ENCODE measurements around the gene UBQLN4.
"Not testable (repeated sequence)": the region's sequence is repeated elsewhere in the genome, so short reads cannot be mapped to it uniquely, and the experiment has no call there.

Gene UBQLN4

GRCh38 chr1:156060937-156061636, 7.5 kb upstream of the UBQLN4 start, which contains the start of gene RAB25:
Gene RAB25, plus strand, starts transcription at chr1:156061160. Its CDS starts 241 bp downstream, at chr1:156061401.
- DNase-seq (ENCODE audit: low spot score): peak; percentile 79

GRCh38 chr1:156056326-156056849, 2.8 kb upstream of the UBQLN4 start:
- DNase-seq (ENCODE audit: low spot score): no peak

GRCh38 chr1:156055281-156056048, 1.9 kb upstream of the UBQLN4 start:
- DNase-seq (ENCODE audit: low spot score): no peak

DNA sequence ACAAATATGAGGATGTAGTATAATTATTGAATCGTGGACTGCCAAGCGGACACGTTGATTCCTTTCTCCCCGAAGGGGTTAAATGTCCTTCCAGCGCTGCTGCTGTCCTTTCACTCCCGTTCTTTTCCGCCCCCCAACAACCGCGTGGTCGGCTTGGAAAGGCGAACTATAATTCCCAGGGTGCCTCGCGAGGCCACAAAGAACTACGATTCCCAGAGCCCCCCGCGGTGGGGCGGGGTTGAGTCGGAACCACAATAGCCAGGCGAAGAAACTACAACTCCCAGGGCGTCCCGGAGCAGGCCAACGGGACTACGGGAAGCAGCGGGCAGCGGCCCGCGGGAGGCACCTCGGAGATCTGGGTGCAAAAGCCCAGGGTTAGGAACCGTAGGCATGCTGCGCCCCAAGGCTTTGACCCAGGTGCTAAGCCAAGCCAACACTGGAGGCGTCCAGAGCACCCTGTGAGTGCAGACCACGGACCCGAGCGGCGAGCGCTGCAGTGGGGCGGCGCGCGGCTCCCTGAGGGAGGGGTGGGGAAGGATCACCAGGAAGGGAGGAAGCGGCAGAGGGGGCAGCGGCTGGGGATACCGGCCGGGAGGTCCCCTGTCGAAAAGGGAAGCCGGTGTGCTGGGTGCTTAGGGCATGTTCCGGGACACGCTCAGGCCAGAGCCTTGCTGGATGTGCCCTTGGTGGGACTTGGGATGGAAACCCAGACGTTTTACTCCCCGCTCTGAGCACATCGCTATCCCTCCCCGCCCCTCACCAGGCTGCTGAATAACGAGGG, 1.1 kb upstream of the UBQLN4 start, which contains the start of gene LAMTOR2:
Gene LAMTOR2 (plus strand): TSS at position 283 of the 781 bp plus-strand sequence. CDS start 108 bp downstream, at position 391.
- DNase-seq (ENCODE audit: low spot score): peak; percentile 97

DNA sequence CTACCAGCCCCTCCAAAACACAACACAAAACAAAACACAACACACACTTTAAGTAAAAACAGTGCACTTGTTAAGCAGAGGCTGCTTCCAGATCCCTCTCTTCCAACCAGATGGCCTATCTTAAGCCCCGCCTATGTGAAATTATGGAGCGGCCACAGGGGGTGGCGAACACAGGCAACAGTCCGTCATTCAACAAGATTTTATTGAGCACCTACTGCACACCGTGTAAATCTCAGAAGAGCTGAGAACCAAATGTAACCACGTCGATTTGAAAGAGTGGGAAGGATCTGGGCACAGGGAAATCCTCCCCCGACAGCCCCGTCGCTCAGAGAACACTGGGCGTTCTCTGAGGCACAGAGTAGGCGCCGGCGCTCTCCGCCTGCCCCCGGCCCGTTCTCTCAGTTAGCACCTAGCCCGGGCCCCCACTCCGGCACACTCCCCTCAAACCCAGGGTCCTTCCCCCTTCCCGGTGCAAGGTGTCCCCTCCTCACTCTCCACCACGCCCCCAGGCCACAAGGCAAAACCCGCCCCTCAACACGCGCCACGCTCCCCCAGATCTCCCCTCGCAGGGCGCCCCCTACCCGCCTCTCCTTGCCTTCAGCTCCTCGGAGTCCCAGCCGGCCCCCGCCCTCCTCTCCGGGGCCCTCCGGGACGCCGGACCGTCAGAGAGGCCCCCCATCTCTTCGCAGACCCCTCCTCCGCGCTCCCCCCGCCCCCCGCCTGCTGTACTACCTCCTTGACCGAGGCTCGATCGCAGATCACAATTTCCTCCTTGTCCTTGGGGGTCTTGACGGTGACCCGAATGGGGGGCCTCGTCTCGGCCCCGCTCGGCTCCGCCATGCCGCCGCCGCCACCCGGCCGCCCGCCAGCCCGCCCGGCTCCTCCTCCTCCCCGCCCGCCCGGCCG, 483 bp downstream of the UBQLN4 start:
- DNase-seq (ENCODE audit: low spot score): peak; percentile 72

GRCh38 chr1:156051011-156051725, 2.4 kb downstream of the UBQLN4 start:
- no peak for DNase-seq (ENCODE audit: low spot score)

- no peak for DNase-seq (ENCODE audit: low spot score)
Measured at GRCh38 chr1:156050376-156050775, 3.2 kb downstream of the UBQLN4 start.

DNA sequence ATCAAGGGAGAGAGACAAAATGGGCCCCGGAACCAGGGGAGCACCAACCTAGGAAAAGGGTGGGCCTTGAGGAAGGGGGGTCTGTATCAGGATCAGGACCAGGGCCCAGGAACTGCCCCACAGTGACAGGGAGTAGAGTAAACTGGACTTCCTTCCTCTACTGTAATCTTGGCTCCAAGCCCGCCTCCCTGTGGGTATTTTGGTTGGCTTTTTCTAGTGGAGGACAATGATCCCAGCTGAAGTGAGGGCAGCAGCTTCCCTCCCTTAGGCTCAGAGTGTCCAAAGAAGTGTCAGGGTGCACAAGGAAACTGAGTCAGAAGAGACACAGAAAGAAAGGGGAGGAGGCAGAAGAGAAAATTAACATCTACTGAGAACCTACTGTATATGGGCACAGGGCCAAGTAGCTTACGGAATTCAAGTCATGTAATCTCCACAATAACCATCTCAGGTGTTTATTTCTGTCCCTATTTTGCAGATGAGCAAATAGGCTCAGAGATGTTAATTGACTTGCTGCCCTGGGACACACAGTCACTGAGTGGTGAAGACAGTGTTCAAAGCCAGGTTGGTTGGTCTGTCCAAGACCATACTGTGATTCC, 4.8 kb downstream of the UBQLN4 start:
- DNase-seq (ENCODE audit: low spot score): no peak

GRCh38 chr1:156045076-156045475, 8.5 kb downstream of the UBQLN4 start:
- no peak for DNase-seq (ENCODE audit: low spot score)

- no peak for DNase-seq (ENCODE audit: low spot score)
Measured at GRCh38 chr1:156042828-156043227, 10.8 kb downstream of the UBQLN4 start.

- not testable (repeated sequence) for DNase-seq (ENCODE audit: low spot score)
Measured at GRCh38 chr1:156034991-156035390, 18.6 kb downstream of the UBQLN4 start.

GRCh38 chr1:156033011-156033410, 20.6 kb downstream of the UBQLN4 start:
- DNase-seq (ENCODE audit: low spot score): peak; percentile 32

- DNase-seq (ENCODE audit: low spot score): no peak
Measured at GRCh38 chr1:156026588-156026987, 27.0 kb downstream of the UBQLN4 start.

DNA sequence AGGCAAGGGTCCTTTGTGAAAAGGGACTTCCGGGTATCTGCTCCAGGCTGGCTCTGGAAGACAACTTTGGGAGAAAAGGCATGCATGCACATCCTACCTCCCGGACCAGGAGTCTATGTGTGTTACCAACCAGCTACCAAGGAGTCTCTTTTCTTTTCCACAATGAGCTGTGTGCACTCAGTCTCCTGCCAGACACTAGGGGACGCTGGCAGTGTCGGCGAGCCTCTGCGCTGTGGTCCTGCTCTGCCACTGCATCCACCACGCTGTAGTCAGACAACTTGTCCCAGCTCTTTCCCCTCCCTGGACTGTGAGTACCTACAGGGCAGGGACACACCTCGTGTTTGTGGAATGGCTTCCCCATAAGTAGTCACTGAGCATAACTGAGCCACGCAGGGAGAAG, 27.7 kb downstream of the UBQLN4 start:
- DNase-seq (ENCODE audit: low spot score): peak; percentile 49

DNA sequence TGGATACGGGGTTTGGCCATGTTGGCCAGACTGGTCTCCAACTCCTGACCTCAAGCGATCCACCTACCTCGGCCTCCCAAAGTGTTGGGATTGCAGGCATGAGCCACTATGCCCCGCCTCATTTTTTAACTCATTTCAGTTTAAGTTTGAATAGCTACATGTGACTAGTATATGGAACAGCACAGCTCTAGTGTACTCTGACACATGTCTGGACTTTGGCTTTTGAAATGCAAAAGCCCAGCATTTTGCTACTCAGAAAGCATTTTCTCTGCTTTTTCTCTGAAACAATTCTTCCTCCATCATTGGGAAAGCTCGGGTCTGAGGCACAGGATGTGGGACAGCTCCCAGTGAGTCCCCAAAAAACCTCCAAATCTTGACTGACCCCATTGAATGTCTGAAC, 28.8 kb downstream of the UBQLN4 start:
- no peak for DNase-seq (ENCODE audit: low spot score)

- no peak for DNase-seq (ENCODE audit: low spot score)
Measured at GRCh38 chr1:156021954-156022353, 31.6 kb downstream of the UBQLN4 start.

DNA sequence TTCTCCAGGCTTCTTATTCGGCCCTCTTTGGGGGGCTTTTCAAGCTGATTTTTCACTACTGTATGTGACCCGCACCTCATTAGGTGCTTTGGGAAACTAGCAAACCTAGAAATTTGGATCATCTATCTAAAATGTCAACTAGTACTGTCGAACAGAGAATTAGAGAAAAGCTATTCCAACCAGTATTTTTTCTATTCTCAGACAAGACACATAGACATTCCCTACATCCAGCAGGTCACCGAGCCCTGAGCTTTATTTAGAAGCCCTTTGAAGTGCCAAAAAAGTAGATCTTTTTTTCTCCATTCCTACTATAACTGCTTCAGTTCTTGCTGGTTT, 32.5 kb downstream of the UBQLN4 start:
- DNase-seq (ENCODE audit: low spot score): no peak

DNA sequence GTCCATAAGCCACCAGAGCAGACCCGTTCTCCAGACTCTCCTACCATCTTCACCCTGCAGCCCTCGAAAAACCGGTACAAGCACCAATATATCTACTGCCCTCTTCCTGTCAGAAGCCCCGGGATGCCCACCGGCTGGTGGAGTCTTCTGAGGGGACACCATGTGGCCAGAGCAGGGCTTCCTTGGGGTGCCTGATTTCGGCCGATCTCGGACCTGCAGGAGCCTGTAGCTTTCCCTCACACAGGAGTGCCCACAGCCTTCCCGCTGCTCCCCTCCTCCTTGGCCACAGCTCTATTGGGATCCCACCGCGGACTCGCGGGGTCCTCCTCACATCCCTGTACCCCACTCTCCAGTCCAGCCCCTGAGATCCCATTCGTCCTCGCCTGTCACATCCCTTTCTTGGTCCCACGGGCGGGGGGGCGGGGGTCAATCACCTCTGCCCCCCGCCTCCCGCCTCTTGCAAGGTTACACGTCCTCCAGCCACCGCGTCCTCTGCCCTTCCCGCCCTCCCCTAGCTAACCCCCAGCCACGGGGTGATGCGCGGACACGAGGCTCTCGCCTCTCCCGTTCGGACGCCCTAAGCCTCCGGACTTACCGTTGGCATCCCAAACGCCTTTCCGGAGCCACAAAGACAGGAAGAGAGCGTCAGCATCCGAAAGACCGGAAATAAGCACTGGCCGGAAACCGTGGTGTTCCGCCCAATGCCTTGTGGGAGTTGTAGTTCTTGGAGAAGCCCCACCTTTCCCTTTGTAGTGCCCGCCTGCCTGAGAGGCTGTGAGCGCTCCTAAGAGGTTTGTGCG, 33.1 kb downstream of the UBQLN4 start, which contains the start of gene SSR2:
Gene SSR2 (minus strand): TSS at position 659 of the 800 bp plus-strand sequence. CDS start 784 bp downstream, outside the sequence.
- peak; percentile 90 for DNase-seq (ENCODE audit: low spot score)

DNA sequence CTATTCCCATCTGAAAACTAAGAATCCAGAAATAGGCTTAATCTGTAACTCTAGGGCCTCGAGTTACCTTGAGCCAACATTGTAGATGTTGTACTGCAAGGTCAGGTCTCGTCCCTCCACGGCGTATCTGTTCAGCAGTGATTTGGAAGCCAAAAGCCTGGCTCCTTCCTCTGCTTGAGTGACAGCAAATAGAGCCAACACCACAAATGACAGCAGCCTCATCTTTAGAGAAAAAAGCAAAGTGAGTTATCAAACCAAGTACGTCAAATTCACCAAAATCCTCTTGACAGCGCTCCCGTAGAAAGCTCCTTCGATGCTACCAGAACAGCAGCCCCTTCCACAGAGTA, 33.7 kb downstream of the UBQLN4 start:
- DNase-seq (ENCODE audit: low spot score): no peak
